Mucosa of rectum (tissue), 2 donors: Measurements from ENCODE around the gene CMTM5.
"Not testable (repeated sequence)": the region's sequence is repeated elsewhere in the genome, so short reads cannot be mapped to it uniquely, and the experiment has no call there.

Experiments used
- H3K27ac ChIP-seq, 2 donors: one replicate each; pipeline ENCODE4 v1.7.0; 2013; ENCODE audit warnings: inconsistent platforms in 2 of 2, low read depth in 2 of 2, low read length in 2 of 2
- H3K27me3 ChIP-seq, 2 donors: one replicate each; pipeline ENCODE4 v1.7.0; 2013; ENCODE audit warnings: low read length in 2 of 2; ENCODE audit not compliant: control insufficient read depth in 2 of 2, insufficient read depth in 2 of 2
- H3K36me3 ChIP-seq, 2 donors: one replicate each; pipeline ENCODE4 v1.7.0; 2013; ENCODE audit warnings: low read length in 2 of 2; ENCODE audit not compliant: control insufficient read depth in 2 of 2, insufficient read depth in 2 of 2
- H3K4me1 ChIP-seq, 2 donors: one replicate each; pipeline ENCODE4 v1.7.0; 2013; ENCODE audit warnings: low read length in 2 of 2, mild to moderate bottlenecking in 1 of 2; ENCODE audit not compliant: control insufficient read depth in 2 of 2, insufficient read depth in 2 of 2
- H3K4me3 ChIP-seq, 2 donors: one replicate each; pipeline ENCODE4 v1.7.0; 2013; ENCODE audit warnings: low read length in 2 of 2
- H3K9ac ChIP-seq, 2 donors: one replicate each; pipeline ENCODE4 v1.7.0; 2013; ENCODE audit warnings: low read length in 2 of 2, low read depth in 1 of 2, mild to moderate bottlenecking in 1 of 2
- H3K9me3 ChIP-seq, 2 donors: one replicate each; pipeline ENCODE4 v1.7.0; 2013; ENCODE audit warnings: low read length in 2 of 2; ENCODE audit not compliant: control insufficient read depth in 2 of 2
- donor health status: healthy.
- donor health status: Normal muscosa, but diverticular disease.

CMTM5 gene

GRCh38 chr14:23384364-23385080 is 7.7 kb downstream of the CMTM5 start:
- Histone ChIP-seq H3K27ac (no peak overlapping the region), H3K4me1 (peaks cover 0 to 4% of the 10 kb centered on the region in 2 donors), H3K27me3 (peaks cover 0 to 3% of the 10 kb centered on the region in 2 donors), H3K9ac (no peak overlapping the region), H3K9me3 (no peaks in the 10 kb centered on the region), H3K4me3 (no peak overlapping the region), H3K36me3 (no peaks in the 10 kb centered on the region)

- peaks cover 0 to 3% of the 10 kb centered on the region in 2 donors for H3K4me1 ChIP-seq
- H3K9ac ChIP-seq, result no peak overlapping the region
- no peaks in the 10 kb centered on the region for H3K27me3 ChIP-seq
- no peaks in the 10 kb centered on the region for H3K36me3 ChIP-seq
- H3K9me3 ChIP-seq, result no peaks in the 10 kb centered on the region
- H3K4me3 ChIP-seq, result no peak overlapping the region
- no peak overlapping the region for H3K27ac ChIP-seq
Measured at GRCh38 chr14:23385244-23385641, 8.4 kb downstream of the CMTM5 start.

GRCh38 chr14:23385642-23386265 is 8.9 kb downstream of the CMTM5 start:
- H3K4me3 ChIP-seq, result no peak overlapping the region
- no peaks in the 10 kb centered on the region for H3K4me1 ChIP-seq
- no peaks in the 10 kb centered on the region for H3K9me3 ChIP-seq
- no peaks in the 10 kb centered on the region for H3K27me3 ChIP-seq
- no peak overlapping the region for H3K9ac ChIP-seq
- no peaks in the 10 kb centered on the region for H3K36me3 ChIP-seq
- H3K27ac ChIP-seq, result no peak overlapping the region

GRCh38 chr14:23386266-23386657 is 9.4 kb downstream of the CMTM5 start:
- not testable (repeated sequence) for H3K4me1 ChIP-seq, H3K27ac ChIP-seq, H3K36me3 ChIP-seq, H3K9ac ChIP-seq, H3K27me3 ChIP-seq, H3K4me3 ChIP-seq, H3K9me3 ChIP-seq

DNA sequence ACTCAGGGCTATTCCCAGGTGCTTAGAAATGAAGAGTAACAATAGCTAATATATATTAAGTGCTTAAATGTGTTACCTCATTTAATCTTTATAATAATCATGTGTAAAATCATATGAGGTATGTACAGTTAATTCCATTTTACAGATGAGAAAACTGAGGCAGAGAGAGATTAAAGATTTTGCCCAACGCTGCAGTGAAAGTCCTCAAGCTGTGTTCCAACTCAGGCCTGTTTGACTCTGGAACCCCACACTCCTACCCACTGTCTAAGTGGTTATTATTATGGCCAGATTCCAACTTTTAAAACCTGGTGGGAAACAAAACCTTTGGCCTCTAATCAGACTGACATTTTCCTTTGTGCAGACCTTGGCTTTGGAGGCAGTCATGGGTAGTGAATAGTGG is 10.2 kb downstream of the CMTM5 start:
- no peaks in the 10 kb centered on the region for H3K9me3 ChIP-seq
- no peaks in the 10 kb centered on the region for H3K36me3 ChIP-seq
- H3K4me1 ChIP-seq, result no peaks in the 10 kb centered on the region
- no peak overlapping the region for H3K9ac ChIP-seq
- no peak overlapping the region for H3K27ac ChIP-seq
- no peak overlapping the region for H3K4me3 ChIP-seq
- no peaks in the 10 kb centered on the region for H3K27me3 ChIP-seq

- H3K27ac ChIP-seq, result no peak overlapping the region
- H3K9ac ChIP-seq, result no peak overlapping the region
- no peaks in the 10 kb centered on the region for H3K27me3 ChIP-seq
- H3K9me3 ChIP-seq, result no peaks in the 10 kb centered on the region
- no peaks in the 10 kb centered on the region for H3K36me3 ChIP-seq
- no peaks in the 10 kb centered on the region for H3K4me1 ChIP-seq
- no peak overlapping the region for H3K4me3 ChIP-seq
Measured at GRCh38 chr14:23387916-23388882, 11.4 kb downstream of the CMTM5 start.

DNA sequence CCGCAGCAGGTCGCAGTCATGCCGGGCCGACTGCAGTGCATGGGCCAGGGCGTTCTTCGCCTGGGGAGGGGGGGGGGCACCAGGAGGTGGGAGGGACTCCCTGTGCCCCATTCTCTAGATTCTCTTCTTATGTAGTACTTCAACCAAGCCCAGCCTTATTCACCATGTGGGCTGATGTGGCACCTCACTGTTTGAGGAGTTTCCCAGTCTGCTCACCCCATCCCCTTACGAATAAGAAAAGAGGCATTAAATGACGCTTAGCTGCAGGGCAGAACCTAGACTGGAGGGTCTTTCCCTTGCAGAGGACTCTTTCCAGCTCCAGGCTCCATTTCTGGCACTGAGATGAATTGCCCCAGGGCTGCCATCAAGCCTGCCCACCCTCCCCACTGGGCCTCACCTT is 12.2 kb downstream of the CMTM5 start:
- no peaks in the 10 kb centered on the region for H3K27me3 ChIP-seq
- H3K9me3 ChIP-seq, result no peaks in the 10 kb centered on the region
- H3K9ac ChIP-seq, result no peak overlapping the region
- no peak overlapping the region for H3K27ac ChIP-seq
- no peaks in the 10 kb centered on the region for H3K36me3 ChIP-seq
- no peaks in the 10 kb centered on the region for H3K4me1 ChIP-seq
- no peak overlapping the region for H3K4me3 ChIP-seq

GRCh38 chr14:23389396-23389795 is 12.6 kb downstream of the CMTM5 start:
- H3K9me3 ChIP-seq, result no peaks in the 10 kb centered on the region
- no peak overlapping the region for H3K4me3 ChIP-seq
- no peak overlapping the region for H3K27ac ChIP-seq
- no peaks in the 10 kb centered on the region for H3K4me1 ChIP-seq
- H3K27me3 ChIP-seq, result no peaks in the 10 kb centered on the region
- H3K9ac ChIP-seq, result no peak overlapping the region
- H3K36me3 ChIP-seq, result no peaks in the 10 kb centered on the region

GRCh38 chr14:23389871-23390270 is 13.0 kb downstream of the CMTM5 start:
- not testable (repeated sequence) for H3K36me3 ChIP-seq, H3K4me3 ChIP-seq, H3K27ac ChIP-seq, H3K9ac ChIP-seq, H3K4me1 ChIP-seq, H3K9me3 ChIP-seq, H3K27me3 ChIP-seq

DNA sequence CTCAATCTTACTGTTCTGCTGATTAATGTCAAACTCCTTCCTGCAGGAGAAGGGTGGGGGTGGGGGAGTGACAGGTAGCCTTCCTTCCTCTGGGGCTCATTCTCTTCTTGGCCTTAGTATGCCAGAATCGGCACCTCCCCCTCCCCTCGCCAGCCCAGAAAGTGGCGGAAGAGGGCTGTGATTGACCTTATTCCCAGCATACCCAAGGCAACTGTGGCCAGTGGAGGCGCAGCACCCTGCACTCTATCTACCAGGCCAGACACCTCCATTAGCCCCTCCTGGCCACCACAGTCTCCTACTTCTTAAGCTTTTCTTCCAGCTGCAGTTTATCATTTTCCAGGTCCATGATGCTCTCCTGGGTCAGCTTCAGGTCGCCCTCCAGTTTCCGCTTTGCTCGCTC is 15.8 kb downstream of the CMTM5 start:
- Histone ChIP-seq H3K4me1 (no peaks in the 10 kb centered on the region), H3K9me3 (no peaks in the 10 kb centered on the region), H3K4me3 (no peak overlapping the region), H3K27ac (no peak overlapping the region), H3K36me3 (no peaks in the 10 kb centered on the region), H3K27me3 (no peaks in the 10 kb centered on the region), H3K9ac (no peak overlapping the region)
